HUES6 (cell line): ENCODE measurements around the gene ADAMTSL1.

Experiments used
- H3K27ac ChIP-seq: 2 replicates; pipeline ENCODE4 v1.7.0; 2013; ENCODE audit warnings: low read depth, mild to moderate bottlenecking, low read length, inconsistent platforms
- H3K27me3 ChIP-seq: 2 replicates; pipeline ENCODE4 v1.6.1; 2013; ENCODE audit warnings: low read length; ENCODE audit not compliant: control insufficient read depth, insufficient read depth
- H3K36me3 ChIP-seq: 2 replicates; pipeline ENCODE4 v1.6.1; 2013; ENCODE audit warnings: low read length; ENCODE audit not compliant: control insufficient read depth, insufficient read depth
- H3K4me1 ChIP-seq: 2 replicates; pipeline ENCODE4 v1.6.1; 2013; ENCODE audit warnings: low read length; ENCODE audit not compliant: control insufficient read depth, insufficient read depth
- H3K4me3 ChIP-seq: 2 replicates; pipeline ENCODE4 v1.5.1; 2013; ENCODE audit warnings: low read depth, low read length
- H3K9ac ChIP-seq: one replicate; pipeline ENCODE4 v1.6.1; 2013; ENCODE audit warnings: mild to moderate bottlenecking, low read length
- H3K9me3 ChIP-seq: 2 replicates; pipeline ENCODE4 v1.6.1; 2013; ENCODE audit warnings: low read depth, low read length; ENCODE audit not compliant: control insufficient read depth, insufficient read depth

ADAMTSL1 gene

DNA sequence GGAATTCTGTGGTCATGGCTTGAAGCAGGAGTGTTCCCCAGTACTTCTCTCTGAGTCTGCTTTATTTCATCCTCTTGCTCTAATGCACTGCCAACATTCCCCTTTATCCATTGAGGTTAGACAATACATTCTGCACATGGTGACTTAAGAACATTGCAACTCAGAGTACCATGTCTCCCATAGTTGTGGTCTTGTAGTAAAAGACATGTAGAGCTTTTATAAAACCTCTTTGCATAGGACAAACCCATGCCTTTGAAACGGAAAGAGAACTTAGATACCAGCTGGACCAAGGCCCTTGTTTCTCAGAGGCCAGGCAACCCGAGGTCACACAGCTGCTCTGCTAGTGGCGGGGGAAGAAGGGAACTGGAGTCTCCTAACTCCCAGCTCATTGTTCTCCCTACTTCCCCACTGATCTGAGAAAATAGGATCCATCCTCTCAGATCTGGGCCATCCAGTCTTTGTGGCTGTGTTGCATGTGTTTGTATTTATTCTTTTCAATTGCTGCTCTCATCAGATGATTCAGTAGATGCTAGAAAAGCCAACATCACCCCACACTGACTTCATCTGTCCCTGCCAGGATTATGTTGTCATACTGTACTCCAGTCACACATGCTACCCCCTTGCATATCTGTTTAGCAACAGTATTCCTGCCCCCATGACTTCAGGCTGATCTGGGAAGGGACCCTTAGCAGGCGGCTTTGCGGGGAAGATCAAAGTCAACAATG is 322.2 kb downstream of the ADAMTSL1 start:
- H3K9ac ChIP-seq = no peak overlapping the region
- no peaks in the 10 kb centered on the region for H3K36me3 ChIP-seq
- peaks cover 8% of the 10 kb centered on the region; the same call in 1 of the 2 replicates for H3K4me1 ChIP-seq
- H3K4me3 ChIP-seq = no peak overlapping the region
- no peaks in the 10 kb centered on the region for H3K9me3 ChIP-seq
- no peaks in the 10 kb centered on the region for H3K27me3 ChIP-seq
- H3K27ac ChIP-seq = no peak overlapping the region

DNA sequence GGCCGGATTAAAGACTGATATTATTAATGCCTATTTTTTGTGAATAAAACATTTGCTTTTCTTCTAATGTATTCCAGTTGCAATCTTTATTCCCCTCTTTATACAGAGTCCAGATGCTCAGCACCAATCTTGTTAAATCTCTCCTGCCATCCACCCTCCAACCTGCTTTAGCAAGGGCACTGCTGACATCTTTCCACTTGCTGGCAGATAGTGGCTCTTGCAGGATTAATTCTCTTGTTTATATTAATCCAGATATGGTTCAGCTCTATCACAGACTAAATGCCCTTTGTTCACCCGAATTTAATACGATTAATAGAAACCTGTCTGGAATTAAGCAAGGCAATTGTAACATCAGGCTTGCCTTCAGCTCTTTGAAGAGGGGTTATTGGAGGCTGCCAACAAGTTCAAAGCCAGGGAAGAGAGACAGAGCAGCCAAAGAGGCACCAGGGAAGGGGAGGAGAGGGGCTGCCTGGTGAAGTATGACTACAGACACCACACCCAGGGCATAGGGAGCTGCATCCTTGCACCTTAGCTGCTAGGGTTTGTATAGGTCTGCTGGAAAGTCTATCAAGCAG is 322.8 kb downstream of the ADAMTSL1 start:
- Histone ChIP-seq H3K4me3 (no peak overlapping the region), H3K36me3 (no peaks in the 10 kb centered on the region), H3K27ac (no peak overlapping the region)

DNA sequence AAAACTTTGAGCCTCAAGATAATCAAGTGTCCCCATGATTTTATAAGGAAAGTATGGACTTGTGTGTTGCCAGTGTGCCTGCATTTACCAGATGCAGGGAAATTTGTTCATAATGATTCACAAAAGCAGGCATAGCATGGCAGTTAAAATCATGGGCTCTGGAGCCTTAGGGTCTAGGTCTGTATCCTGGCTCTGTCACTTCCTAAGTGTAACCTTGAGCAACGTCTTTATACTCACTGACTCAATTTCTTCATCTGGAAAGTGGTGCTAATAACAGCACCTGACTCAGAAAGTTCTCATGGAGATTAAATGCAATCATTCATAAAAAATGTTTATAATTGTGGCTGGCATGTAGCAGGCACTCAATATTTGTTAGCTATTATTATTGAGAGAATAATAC is 324.2 kb downstream of the ADAMTSL1 start:
- peaks cover 8% of the 10 kb centered on the region; the same call in 1 of the 2 replicates for H3K4me1 ChIP-seq
- H3K27ac ChIP-seq = no peak overlapping the region
- H3K9ac ChIP-seq = no peak overlapping the region
- no peak overlapping the region for H3K4me3 ChIP-seq
- no peaks in the 10 kb centered on the region for H3K36me3 ChIP-seq
- H3K9me3 ChIP-seq = 0 out of 2 replicates have a peak, but pooled peaks cover 2% of the 10 kb centered on the region
- no peaks in the 10 kb centered on the region for H3K27me3 ChIP-seq

More for the DNA sequence above, 322.8 kb downstream of the ADAMTSL1 start:
- peaks cover 8% of the 10 kb centered on the region; the same call in 1 of the 2 replicates for H3K4me1 ChIP-seq
- no peaks in the 10 kb centered on the region for H3K27me3 ChIP-seq
- 0 out of 2 replicates have a peak, but pooled peaks cover 2% of the 10 kb centered on the region for H3K9me3 ChIP-seq
- H3K9ac ChIP-seq = no peak overlapping the region

DNA sequence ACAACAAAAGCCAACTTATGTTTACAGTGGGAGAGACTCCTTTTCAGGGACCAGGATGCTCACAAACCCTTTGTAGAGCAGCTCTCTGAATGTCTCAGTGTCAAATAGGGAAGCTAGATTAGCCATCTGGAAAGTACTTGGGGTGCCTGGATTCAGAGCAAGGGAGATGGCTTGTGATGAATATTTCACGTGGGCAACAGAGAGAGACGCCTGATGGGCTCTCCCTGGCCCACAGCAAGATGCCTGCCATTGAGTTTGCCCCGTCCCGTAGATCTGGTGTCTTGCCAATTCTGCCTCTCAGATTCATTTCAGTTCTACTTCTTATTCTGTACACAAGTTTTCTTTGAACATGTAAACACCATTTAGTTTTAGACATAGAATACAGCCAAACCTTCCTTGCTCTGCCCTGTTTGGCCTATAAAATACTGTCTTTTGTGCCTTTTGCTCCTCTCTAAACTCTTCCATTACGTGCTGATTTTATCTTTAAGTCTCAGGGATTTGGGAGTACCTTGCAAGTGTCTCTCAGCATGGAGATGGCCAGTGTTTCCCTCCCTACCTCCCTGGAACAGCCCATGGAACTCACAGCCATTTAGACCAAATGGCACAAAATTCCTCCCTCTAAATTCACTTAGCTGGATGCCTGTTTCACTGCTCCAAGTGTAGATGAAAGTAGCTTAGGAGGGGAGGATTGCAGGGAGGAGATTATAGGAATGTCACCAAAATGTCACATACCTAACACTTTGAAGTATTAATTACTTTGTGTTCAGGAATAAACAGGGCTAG is 324.7 kb downstream of the ADAMTSL1 start:
- H3K4me3 ChIP-seq = no peak overlapping the region
- 0 out of 2 replicates have a peak, but pooled peaks cover 2% of the 10 kb centered on the region for H3K9me3 ChIP-seq
- H3K27me3 ChIP-seq = no peaks in the 10 kb centered on the region
- peaks cover 8% of the 10 kb centered on the region; the same call in 1 of the 2 replicates for H3K4me1 ChIP-seq
- H3K36me3 ChIP-seq = no peaks in the 10 kb centered on the region
- no peak overlapping the region for H3K9ac ChIP-seq
- H3K27ac ChIP-seq = no peak overlapping the region

DNA sequence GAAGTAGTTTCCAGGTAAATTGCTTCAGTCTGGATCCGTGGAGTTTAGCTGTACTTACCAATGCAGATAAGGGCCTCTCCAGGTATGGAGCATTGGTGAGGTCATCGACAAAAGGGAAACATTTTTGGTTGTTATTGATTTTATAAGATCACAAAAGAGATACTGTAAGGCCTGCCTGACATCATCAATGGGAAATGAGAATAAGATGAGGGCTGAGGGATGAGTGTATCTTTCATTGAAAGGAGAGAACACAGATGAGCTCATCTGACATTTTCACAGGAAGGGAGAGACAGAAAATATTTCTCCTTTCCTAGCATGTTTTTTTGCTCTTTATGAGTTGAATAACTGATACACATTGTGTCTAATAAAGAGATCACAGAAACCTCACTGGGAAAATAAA is 325.5 kb downstream of the ADAMTSL1 start:
- Histone ChIP-seq H3K9me3 (0 out of 2 replicates have a peak, but pooled peaks cover 2% of the 10 kb centered on the region), H3K27ac (no peak overlapping the region), H3K36me3 (no peaks in the 10 kb centered on the region), H3K27me3 (no peaks in the 10 kb centered on the region), H3K9ac (no peak overlapping the region), H3K4me3 (no peak overlapping the region), H3K4me1 (peaks cover 8% of the 10 kb centered on the region; the same call in 1 of the 2 replicates)

DNA sequence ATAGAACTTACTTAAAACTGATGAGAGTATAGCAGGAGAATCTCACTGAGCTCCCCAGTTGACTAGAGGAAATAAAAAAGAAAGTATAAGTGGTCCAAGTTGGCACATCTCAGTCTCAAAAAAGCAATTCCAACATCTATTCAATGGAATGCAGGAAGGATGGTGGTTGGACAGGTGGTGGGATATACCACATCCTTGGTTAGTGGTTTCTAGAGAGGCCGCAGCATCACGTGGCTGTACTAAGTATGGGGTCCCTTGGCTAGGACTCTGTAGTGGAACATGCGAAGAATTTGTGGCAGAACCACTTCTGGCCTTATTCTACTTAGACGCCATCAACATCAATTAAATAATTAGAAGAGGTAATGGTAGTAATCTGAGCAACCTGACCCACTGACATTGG is 326.6 kb downstream of the ADAMTSL1 start:
- no peak overlapping the region for H3K4me3 ChIP-seq
- no peak overlapping the region for H3K27ac ChIP-seq
- 0 out of 2 replicates have a peak, but pooled peaks cover 2% of the 10 kb centered on the region for H3K9me3 ChIP-seq
- peaks cover 18% of the 10 kb centered on the region for H3K4me1 ChIP-seq
- H3K27me3 ChIP-seq = no peaks in the 10 kb centered on the region
- H3K9ac ChIP-seq = no peak overlapping the region
- no peaks in the 10 kb centered on the region for H3K36me3 ChIP-seq

DNA sequence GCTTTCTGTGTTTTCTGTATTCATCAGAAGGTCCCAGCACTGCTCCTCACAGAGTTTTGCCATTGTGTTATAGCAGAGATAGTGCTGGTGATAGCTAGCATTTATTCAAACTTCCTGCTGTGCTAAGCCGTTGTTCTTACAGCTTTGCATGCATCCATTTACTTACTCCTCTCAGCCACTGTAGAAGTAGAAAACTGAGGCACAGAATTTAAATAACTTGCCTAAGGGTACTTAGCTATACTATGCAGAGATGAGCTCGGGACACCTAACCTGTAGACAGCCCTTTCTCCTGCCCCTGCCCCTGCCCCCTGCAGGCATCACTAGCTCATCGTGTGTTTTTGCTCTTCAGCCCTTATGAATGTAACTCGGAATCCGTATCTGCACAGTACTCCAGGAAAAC is 331.4 kb downstream of the ADAMTSL1 start:
- Histone ChIP-seq H3K9me3 (0 out of 2 replicates have a peak, but pooled peaks cover 2% of the 10 kb centered on the region), H3K9ac (no peak overlapping the region), H3K4me1 (peaks cover 14% of the 10 kb centered on the region; the same call in 1 of the 2 replicates), H3K27ac (no peak overlapping the region), H3K27me3 (no peaks in the 10 kb centered on the region), H3K4me3 (no peak overlapping the region), H3K36me3 (no peaks in the 10 kb centered on the region)

DNA sequence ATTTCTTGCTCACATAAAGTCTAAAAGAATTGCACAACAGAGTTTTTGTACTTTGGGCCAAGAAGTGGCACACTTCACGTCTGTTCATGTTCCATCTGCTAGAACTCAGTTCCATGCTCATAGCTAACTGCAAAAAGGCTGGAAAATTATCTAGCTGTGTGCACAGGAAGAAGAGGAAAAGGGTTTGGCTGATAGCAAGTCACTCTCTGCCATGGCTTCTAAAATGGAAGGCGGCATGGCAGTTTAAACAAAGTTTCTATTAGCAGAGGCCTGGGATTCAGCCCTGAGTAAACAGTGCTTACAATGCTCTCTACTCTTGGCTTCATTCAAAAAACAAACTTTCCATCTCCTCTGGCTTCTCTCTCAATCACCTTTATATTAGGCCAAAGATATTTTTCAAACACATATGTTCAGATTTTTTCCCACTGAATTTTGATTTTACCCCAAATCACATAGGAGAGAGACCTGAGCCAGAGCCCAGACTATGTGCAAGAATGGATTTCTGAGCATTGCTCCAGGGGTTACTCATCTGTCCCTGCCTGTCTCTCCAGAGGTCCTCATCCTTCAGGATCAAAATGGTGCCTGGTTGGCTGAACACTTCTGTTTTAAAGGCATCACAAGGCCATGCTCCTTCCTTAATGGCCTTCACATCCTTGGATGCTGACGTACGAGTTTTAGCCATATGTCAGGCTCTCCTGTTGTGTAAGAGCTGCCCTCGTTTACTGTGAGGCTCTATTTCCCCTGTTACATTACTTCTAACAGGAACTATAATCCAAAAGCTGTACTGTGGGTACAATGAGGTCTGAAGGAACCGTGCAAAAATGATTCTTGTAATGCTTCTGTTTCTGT is 332.5 kb downstream of the ADAMTSL1 start:
- Histone ChIP-seq H3K36me3 (no peaks in the 10 kb centered on the region), H3K27ac (no peak overlapping the region)

DNA sequence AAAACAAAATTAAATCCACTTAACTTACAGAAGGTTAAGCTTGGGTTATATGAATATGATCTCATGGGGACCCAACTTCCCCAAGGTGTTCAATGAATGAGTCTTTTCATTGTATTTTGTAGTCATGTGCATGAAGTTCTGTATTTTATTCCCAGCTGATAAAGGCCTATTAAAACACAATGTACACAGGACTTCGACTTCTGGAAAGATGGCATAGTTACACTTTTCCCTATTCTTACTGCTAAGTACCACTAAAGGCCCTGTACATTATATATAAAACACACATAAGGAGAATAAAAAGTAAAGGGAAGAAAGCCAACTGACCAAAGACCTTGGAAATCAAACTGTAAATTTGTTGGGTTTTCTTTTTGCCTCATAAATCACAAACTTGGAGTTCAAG is 336.6 kb downstream of the ADAMTSL1 start:
- no peak overlapping the region for H3K4me3 ChIP-seq
- no peaks in the 10 kb centered on the region; the same call in 1 of the 2 replicates for H3K9me3 ChIP-seq
- no peaks in the 10 kb centered on the region for H3K36me3 ChIP-seq
- H3K27ac ChIP-seq = no peak overlapping the region
- no peak overlapping the region for H3K9ac ChIP-seq
- H3K27me3 ChIP-seq = no peaks in the 10 kb centered on the region
- H3K4me1 ChIP-seq = peaks cover 4% of the 10 kb centered on the region; the same call in 1 of the 2 replicates

More for the DNA sequence above, 332.5 kb downstream of the ADAMTSL1 start:
- no peaks in the 10 kb centered on the region for H3K27me3 ChIP-seq
- H3K4me1 ChIP-seq = peaks cover 14% of the 10 kb centered on the region; the same call in 1 of the 2 replicates
- H3K9ac ChIP-seq = no peak overlapping the region
- H3K9me3 ChIP-seq = 0 out of 2 replicates have a peak, but pooled peaks cover 1% of the 10 kb centered on the region
- no peak overlapping the region for H3K4me3 ChIP-seq

DNA sequence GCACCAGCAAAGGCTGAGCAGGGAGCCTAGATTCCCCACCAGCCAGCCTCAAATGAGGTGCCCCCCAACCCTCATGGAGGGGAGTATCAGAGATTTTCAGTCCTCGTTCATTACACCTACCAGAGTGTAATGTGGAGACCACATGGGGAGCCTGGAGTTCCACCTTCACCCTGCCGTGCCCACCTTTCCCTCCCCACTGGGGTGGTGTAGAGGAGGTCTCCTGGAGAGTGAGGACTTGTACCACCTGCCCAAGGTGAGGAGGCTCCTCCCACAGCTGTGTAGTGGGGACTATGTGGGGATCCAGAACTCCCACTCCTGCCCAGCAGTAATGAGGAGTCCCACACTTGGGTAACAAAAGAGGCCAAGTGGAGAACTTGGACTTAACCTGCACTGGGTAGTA is 337.2 kb downstream of the ADAMTSL1 start:
- no peak overlapping the region for H3K4me3 ChIP-seq
- no peak overlapping the region for H3K9ac ChIP-seq
- H3K9me3 ChIP-seq = no peaks in the 10 kb centered on the region; the same call in 1 of the 2 replicates
- no peaks in the 10 kb centered on the region for H3K36me3 ChIP-seq
- H3K4me1 ChIP-seq = no peaks in the 10 kb centered on the region
- H3K27me3 ChIP-seq = no peaks in the 10 kb centered on the region
- H3K27ac ChIP-seq = no peak overlapping the region
